Neural cell (in vitro differentiated cells): ENCODE results near the gene FAM111A. TPM values are rescaled to one million over a fixed set of nuclear protein-coding genes. Genes with fewer than 3 reads are reported as not detected.

Experiments
- H2AFZ ChIP-seq: fragments of 200-600, 300-800 bp; sonication (generic), shearing (Covaris generic); 2 replicates; pipeline ENCODE4 v1.6.0; 2014; ENCODE audit warnings: low read depth, mild to moderate bottlenecking, antibody characterized with exemption, low read length, moderate library complexity
- H3F3A ChIP-seq: fragments of 200-600 bp; shearing (Covaris generic); 2 replicates; pipeline ENCODE4 v1.6.1; 2016; ENCODE audit warnings: mild to moderate bottlenecking, moderate library complexity, mixed read lengths, antibody characterized with exemption, low read length; ENCODE audit not compliant: insufficient read depth, poor library complexity, severe bottlenecking
- H3K27ac ChIP-seq: fragments of 200-600, 300-800 bp; sonication (generic), shearing (Covaris generic); 2 replicates; pipeline ENCODE4 v1.5.1; 2014; ENCODE audit warnings: mild to moderate bottlenecking, low read length, moderate library complexity
- H3K27me3 ChIP-seq: fragments of 300-800, 200-600 bp; sonication (generic), shearing (Covaris generic); 2 replicates; pipeline ENCODE4 v1.6.0; 2014; ENCODE audit warnings: mild to moderate bottlenecking, low read depth, low read length, moderate library complexity; ENCODE audit not compliant: insufficient read depth
- H3K36me3 ChIP-seq: fragments of 300-800, 200-600 bp; sonication (generic), shearing (Covaris generic); 2 replicates; pipeline ENCODE4 v1.5.1; 2014; ENCODE audit warnings: mild to moderate bottlenecking, antibody characterized with exemption, low read length, moderate library complexity; ENCODE audit not compliant: insufficient read depth
- H3K4me2 ChIP-seq: fragments of 300-800, 200-600 bp; sonication (generic), shearing (Covaris generic); 2 replicates; pipeline ENCODE4 v1.6.0; 2014; ENCODE audit warnings: mild to moderate bottlenecking, low read length
- H3K4me3 ChIP-seq: fragments of 300-800, 200-600 bp; sonication (generic), shearing (Covaris generic); 2 replicates; pipeline ENCODE4 v1.5.1; 2014; ENCODE audit warnings: mild to moderate bottlenecking, low read length, moderate library complexity
- H3K79me2 ChIP-seq: fragments of 200-600 bp; shearing (Covaris generic); replicated peaks from 2 replicates; pipeline ENCODE4 v1.6.0; 2014; ENCODE audit warnings: mild to moderate bottlenecking, low read length, moderate library complexity; ENCODE audit not compliant: insufficient read depth
- H3K9ac ChIP-seq: fragments of 300-800, 200-600 bp; sonication (generic), shearing (Covaris generic); 2 replicates; pipeline ENCODE4 v1.6.1; 2016; ENCODE audit warnings: mild to moderate bottlenecking, low read length, mixed read lengths
- H3K9me2 ChIP-seq: fragments of 200-600 bp; shearing (Covaris generic); 2 replicates; pipeline ENCODE4 v1.6.1; 2016; ENCODE audit warnings: mild to moderate bottlenecking, low read length, mixed read lengths; ENCODE audit not compliant: insufficient read depth
- H3K9me3 ChIP-seq: fragments of 200-600, 300-800 bp; sonication (generic), shearing (Covaris generic); 2 replicates; pipeline ENCODE4 v1.6.1; 2016; ENCODE audit warnings: mild to moderate bottlenecking, mixed run types, low read length, moderate library complexity, mixed read lengths
- H4K20me1 ChIP-seq: fragments of 200-600 bp; shearing (Covaris generic); 2 replicates; pipeline ENCODE4 v1.6.1; 2016; ENCODE audit warnings: mild to moderate bottlenecking, mixed run types; ENCODE audit not compliant: insufficient read depth
- EP300 ChIP-seq: fragments of 450-650 bp; conservative IDR thresholded peaks from 2 replicates; pipeline ENCODE4 v1.6.1; 2014; ENCODE audit warnings: antibody characterized with exemption, mild to moderate bottlenecking, moderate library complexity; ENCODE audit not compliant: poor library complexity, severe bottlenecking
- EZH2 ChIP-seq: fragments of 200-600, 300-800 bp; shearing (Covaris generic), sonication (generic); IDR thresholded peaks from 2 replicates; pipeline ENCODE4 v1.6.1; 2014; ENCODE audit warnings: antibody characterized with exemption, low read length, borderline replicate concordance, mild to moderate bottlenecking; ENCODE audit not compliant: insufficient read depth, poor library complexity, severe bottlenecking
- MXI1 ChIP-seq: fragments of 450-650 bp; conservative IDR thresholded peaks from 2 replicates; pipeline ENCODE4 v1.6.1; 2014; ENCODE audit warnings: antibody characterized with exemption, mild to moderate bottlenecking; ENCODE audit not compliant: poor library complexity, severe bottlenecking
- POLR2AphosphoS5 ChIP-seq: IDR thresholded peaks from 2 replicates; pipeline ENCODE4 v1.6.1; 2012
- RAD21 ChIP-seq: fragments of 450-650 bp; conservative IDR thresholded peaks from 2 replicates; pipeline ENCODE4 v1.6.1; 2014; ENCODE audit warnings: antibody characterized with exemption, mild to moderate bottlenecking, moderate library complexity
- SMC3 ChIP-seq: fragments of 450-650 bp; conservative IDR thresholded peaks from 2 replicates; pipeline ENCODE4 v1.6.1; 2014; ENCODE audit warnings: antibody characterized with exemption, mild to moderate bottlenecking, moderate library complexity; ENCODE audit not compliant: poor library complexity
- TAF1 ChIP-seq: IDR thresholded peaks from 2 replicates; pipeline ENCODE4 v1.6.1; 2012; ENCODE audit warnings: low read depth
- polyA plus RNA-seq: library from polyadenylated mRNA; depleted of rRNA; stranded (reverse); fragments of >200 nt; gene quantifications from 2 replicates; pipeline ENCODE4 v1.2.3, GENCODE V29; 2014
- TF ChIP-seq, protein P1 (sequence below): fragments of 450-650 bp; IDR thresholded peaks from 2 replicates; pipeline ENCODE4 v1.5.1; 2014; ENCODE audit warnings: antibody characterized with exemption, mild to moderate bottlenecking, moderate library complexity; ENCODE audit not compliant: poor library complexity, severe bottlenecking
- TF ChIP-seq, protein P2 (sequence below): IDR thresholded peaks from 2 replicates; pipeline ENCODE4 v1.6.1; 2012; ENCODE audit warnings: borderline replicate concordance

Gene FAM111A
- polyA plus RNA-seq, 1 donor from 2014 or later, result 0.88 TPM

GRCh38 chr11:59183771-59184170 lies 41.1 kb downstream of the FAM111A start:
- H3K4me3 ChIP-seq, result no peak overlapping the region
- peaks cover 17% of the 10 kb centered on the region for H3K36me3 ChIP-seq
- TF ChIP-seq, protein P1, sequence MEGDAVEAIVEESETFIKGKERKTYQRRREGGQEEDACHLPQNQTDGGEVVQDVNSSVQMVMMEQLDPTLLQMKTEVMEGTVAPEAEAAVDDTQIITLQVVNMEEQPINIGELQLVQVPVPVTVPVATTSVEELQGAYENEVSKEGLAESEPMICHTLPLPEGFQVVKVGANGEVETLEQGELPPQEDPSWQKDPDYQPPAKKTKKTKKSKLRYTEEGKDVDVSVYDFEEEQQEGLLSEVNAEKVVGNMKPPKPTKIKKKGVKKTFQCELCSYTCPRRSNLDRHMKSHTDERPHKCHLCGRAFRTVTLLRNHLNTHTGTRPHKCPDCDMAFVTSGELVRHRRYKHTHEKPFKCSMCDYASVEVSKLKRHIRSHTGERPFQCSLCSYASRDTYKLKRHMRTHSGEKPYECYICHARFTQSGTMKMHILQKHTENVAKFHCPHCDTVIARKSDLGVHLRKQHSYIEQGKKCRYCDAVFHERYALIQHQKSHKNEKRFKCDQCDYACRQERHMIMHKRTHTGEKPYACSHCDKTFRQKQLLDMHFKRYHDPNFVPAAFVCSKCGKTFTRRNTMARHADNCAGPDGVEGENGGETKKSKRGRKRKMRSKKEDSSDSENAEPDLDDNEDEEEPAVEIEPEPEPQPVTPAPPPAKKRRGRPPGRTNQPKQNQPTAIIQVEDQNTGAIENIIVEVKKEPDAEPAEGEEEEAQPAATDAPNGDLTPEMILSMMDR, result no peak
- TF ChIP-seq MXI1 (no peak), TAF1 (no peak), RAD21 (no peak), SMC3 (no peak), POLR2AphosphoS5 (no peak), EZH2 (no peak), EP300 (no peak)
- TF ChIP-seq, protein P2, sequence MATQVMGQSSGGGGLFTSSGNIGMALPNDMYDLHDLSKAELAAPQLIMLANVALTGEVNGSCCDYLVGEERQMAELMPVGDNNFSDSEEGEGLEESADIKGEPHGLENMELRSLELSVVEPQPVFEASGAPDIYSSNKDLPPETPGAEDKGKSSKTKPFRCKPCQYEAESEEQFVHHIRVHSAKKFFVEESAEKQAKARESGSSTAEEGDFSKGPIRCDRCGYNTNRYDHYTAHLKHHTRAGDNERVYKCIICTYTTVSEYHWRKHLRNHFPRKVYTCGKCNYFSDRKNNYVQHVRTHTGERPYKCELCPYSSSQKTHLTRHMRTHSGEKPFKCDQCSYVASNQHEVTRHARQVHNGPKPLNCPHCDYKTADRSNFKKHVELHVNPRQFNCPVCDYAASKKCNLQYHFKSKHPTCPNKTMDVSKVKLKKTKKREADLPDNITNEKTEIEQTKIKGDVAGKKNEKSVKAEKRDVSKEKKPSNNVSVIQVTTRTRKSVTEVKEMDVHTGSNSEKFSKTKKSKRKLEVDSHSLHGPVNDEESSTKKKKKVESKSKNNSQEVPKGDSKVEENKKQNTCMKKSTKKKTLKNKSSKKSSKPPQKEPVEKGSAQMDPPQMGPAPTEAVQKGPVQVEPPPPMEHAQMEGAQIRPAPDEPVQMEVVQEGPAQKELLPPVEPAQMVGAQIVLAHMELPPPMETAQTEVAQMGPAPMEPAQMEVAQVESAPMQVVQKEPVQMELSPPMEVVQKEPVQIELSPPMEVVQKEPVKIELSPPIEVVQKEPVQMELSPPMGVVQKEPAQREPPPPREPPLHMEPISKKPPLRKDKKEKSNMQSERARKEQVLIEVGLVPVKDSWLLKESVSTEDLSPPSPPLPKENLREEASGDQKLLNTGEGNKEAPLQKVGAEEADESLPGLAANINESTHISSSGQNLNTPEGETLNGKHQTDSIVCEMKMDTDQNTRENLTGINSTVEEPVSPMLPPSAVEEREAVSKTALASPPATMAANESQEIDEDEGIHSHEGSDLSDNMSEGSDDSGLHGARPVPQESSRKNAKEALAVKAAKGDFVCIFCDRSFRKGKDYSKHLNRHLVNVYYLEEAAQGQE, result no peak
- no peaks in the 10 kb centered on the region for H4K20me1 ChIP-seq
- H2AFZ ChIP-seq, result no peak overlapping the region
- no peak overlapping the region for H3K27ac ChIP-seq
- no peaks in the 10 kb centered on the region for H3K9me2 ChIP-seq
- no peaks in the 10 kb centered on the region for H3K27me3 ChIP-seq
- H3K9me3 ChIP-seq, result no peaks in the 10 kb centered on the region
- no peak overlapping the region for H3K9ac ChIP-seq
- H3F3A ChIP-seq, result no peaks in the 10 kb centered on the region
- peaks cover 34% of the 10 kb centered on the region for H3K79me2 ChIP-seq
- no peak overlapping the region for H3K4me2 ChIP-seq

DNA sequence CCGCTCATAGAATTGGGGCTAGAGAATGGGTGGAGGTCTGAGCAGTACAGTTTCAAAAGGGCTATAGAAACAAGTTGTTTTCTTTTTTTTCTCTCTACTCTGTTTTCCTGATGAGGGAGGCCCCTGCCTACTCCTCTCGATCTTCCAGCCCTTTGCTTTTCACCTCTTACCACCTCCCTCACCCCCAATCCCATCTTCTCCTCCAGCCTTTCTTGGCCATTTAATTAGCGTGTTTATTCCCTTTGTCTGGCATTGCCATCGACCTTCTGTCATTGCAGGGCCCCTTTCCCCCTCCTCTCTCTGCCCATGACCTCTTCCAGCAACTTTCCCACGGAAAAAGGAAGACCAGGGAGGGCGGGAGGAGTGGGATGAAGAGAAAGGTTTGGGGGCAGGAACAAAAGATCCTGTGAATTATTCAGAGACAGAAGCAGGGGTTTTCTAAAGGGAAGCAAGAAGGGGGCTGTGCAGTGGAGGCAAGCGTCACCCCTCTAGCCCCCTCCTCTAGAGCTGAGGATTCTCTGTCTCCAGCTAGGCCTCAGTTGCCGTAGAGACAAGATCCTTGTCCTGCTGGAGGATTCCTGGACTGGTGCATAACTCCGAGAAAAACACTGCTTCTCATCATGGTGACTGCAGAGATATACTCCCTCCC lies 42.2 kb downstream of the FAM111A start:
- Histone ChIP-seq H3K27ac (peak overlapping the region; percentile 36), H4K20me1 (no peaks in the 10 kb centered on the region), H3K4me2 (no peak overlapping the region), H3K9ac (peak overlapping the region; percentile 13), H3K36me3 (peaks cover 18% of the 10 kb centered on the region), H3K27me3 (no peaks in the 10 kb centered on the region), H2AFZ (no peak overlapping the region), H3K4me3 (peak overlapping the region; percentile 29), H3K9me2 (no peaks in the 10 kb centered on the region), H3F3A (no peaks in the 10 kb centered on the region), H3K9me3 (no peaks in the 10 kb centered on the region), H3K79me2 (peaks cover 34% of the 10 kb centered on the region)
- TF ChIP-seq TAF1 (no peak), EP300 (no peak), RAD21 (no peak), POLR2AphosphoS5 (no peak), EZH2 (no peak), SMC3 (no peak), MXI1 (no peak)
- TF ChIP-seq, protein P1, result no peak
- TF ChIP-seq, protein P2, result no peak
